C4-2B (cell line): ENCODE measurements around the gene AP1M1.
"Not testable (repeated sequence)": the region's sequence is repeated elsewhere in the genome, so short reads cannot be mapped to it uniquely, and the experiment has no call there.

Experiments used
- ZFX ChIP-seq: fragments of 450-650 bp; IDR thresholded peaks from 2 replicates; pipeline ENCODE4 v1.6.1; 2017
- TF ChIP-seq, protein P1 (sequence below): fragments of 450-650 bp; conservative IDR thresholded peaks from 2 replicates; pipeline ENCODE4 v1.5.1; 2017; ENCODE audit warnings: mild to moderate bottlenecking

DNA sequence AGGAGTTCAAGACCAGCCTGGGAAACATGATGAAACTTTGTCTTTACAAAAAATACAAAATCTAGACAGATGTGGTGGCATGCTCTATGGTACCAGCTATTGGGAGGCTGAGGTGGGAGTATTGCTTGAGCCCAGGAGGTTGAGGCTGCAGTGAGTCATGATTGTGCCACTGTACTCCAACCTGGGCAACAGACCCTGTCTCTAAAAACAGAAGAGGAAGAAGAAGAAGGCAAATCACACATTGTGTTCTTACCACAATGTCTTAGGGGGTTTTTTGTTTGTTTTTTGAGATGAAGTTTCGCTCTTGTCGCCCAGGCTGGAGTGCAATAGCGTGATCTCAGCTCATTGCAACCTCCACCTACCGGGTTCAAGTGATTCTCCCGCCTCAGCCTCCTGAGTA lies 18.8 kb upstream of the AP1M1 start:
- TF ChIP-seq, protein P1, sequence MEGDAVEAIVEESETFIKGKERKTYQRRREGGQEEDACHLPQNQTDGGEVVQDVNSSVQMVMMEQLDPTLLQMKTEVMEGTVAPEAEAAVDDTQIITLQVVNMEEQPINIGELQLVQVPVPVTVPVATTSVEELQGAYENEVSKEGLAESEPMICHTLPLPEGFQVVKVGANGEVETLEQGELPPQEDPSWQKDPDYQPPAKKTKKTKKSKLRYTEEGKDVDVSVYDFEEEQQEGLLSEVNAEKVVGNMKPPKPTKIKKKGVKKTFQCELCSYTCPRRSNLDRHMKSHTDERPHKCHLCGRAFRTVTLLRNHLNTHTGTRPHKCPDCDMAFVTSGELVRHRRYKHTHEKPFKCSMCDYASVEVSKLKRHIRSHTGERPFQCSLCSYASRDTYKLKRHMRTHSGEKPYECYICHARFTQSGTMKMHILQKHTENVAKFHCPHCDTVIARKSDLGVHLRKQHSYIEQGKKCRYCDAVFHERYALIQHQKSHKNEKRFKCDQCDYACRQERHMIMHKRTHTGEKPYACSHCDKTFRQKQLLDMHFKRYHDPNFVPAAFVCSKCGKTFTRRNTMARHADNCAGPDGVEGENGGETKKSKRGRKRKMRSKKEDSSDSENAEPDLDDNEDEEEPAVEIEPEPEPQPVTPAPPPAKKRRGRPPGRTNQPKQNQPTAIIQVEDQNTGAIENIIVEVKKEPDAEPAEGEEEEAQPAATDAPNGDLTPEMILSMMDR = not testable (repeated sequence)
- TF ChIP-seq ZFX = not testable (repeated sequence)
